ENCODE measurements around the gene KRT7. TPM values are rescaled to one million over a fixed set of nuclear protein-coding genes. Genes with fewer than 3 reads are reported as not detected.
A peak's percentile ranks its signal among the peaks of the same experiment; 100 is the strongest.

Gene KRT7
- polyA plus RNA-seq, 1 experiment, result 659 TPM

GRCh38 chr12:52203079-52203921 is 29.7 kb upstream of the KRT7 start:
- ChIA-PET POLR2A (no interaction called here), CTCF (interaction anchor here (1.8 kb wide), 1 partner anchor 10 kb away, joined by 18 read pairs; no protein-coding TSS in a partner anchor)

GRCh38 chr12:52204095-52204930 is 28.7 kb upstream of the KRT7 start:
- Histone ChIP-seq H3K27me3 (ENCODE audit: control insufficient read depth, insufficient read depth, low read length) (no peaks in the 10 kb centered on the region), H3K36me3 (ENCODE audit: control insufficient read depth, insufficient read depth, low read length) (no peaks in the 10 kb centered on the region), H3K4me3 (ENCODE audit: low read depth, low read length) (no peak overlapping the region)
- CTCF ChIA-PET, result interaction anchor here (1.3 to 1.8 kb wide), 2 partner anchors 9 to 25 kb away, joined by 4 to 18 read pairs; no protein-coding TSS in a partner anchor
- no peak for TF ChIP-seq CTCF (IDR thresholded peaks at IDR 0.05; ENCODE audit: insufficient read depth, low read depth, low read length)
- no peak for DNase-seq (ENCODE audit: low read depth)
- POLR2A ChIA-PET, result no interaction called here

More at GRCh38 chr12:52203079-52203921, 29.7 kb upstream of the KRT7 start:
- no peak overlapping the region for H3K4me3 ChIP-seq (ENCODE audit: low read depth, low read length)
- H3K36me3 ChIP-seq (ENCODE audit: control insufficient read depth, insufficient read depth, low read length), result no peaks in the 10 kb centered on the region
- no peaks in the 10 kb centered on the region for H3K27me3 ChIP-seq (ENCODE audit: control insufficient read depth, insufficient read depth, low read length)
- TF ChIP-seq CTCF (IDR thresholded peaks at IDR 0.05; ENCODE audit: insufficient read depth, low read depth, low read length), result no peak
- peak; percentile 65 for DNase-seq (ENCODE audit: low read depth)

- TF ChIP-seq CTCF (IDR thresholded peaks at IDR 0.05; ENCODE audit: insufficient read depth, low read depth, low read length), result no peak
- H3K36me3 ChIP-seq (ENCODE audit: control insufficient read depth, insufficient read depth, low read length), result no peaks in the 10 kb centered on the region
- ChIA-PET CTCF (interaction anchor here (1.3 to 4.0 kb wide), 4 partner anchors 9 to 73 kb away, joined by 4 to 15 read pairs (median 6); no protein-coding TSS in a partner anchor), POLR2A (no interaction called here)
- H3K4me3 ChIP-seq (ENCODE audit: low read depth, low read length), result no peak overlapping the region
- DNase-seq (ENCODE audit: low read depth), result no peak
- H3K27me3 ChIP-seq (ENCODE audit: control insufficient read depth, insufficient read depth, low read length), result no peaks in the 10 kb centered on the region
Observed at GRCh38 chr12:52204931-52205505, 28.0 kb upstream of the KRT7 start.

- Histone ChIP-seq H3K4me3 (ENCODE audit: low read depth, low read length) (no peak overlapping the region), H3K27me3 (ENCODE audit: control insufficient read depth, insufficient read depth, low read length) (no peaks in the 10 kb centered on the region), H3K36me3 (ENCODE audit: control insufficient read depth, insufficient read depth, low read length) (no peaks in the 10 kb centered on the region)
- POLR2A ChIA-PET, result no interaction called here
- no peak for TF ChIP-seq CTCF (IDR thresholded peaks at IDR 0.05; ENCODE audit: insufficient read depth, low read depth, low read length)
- no peak for DNase-seq (ENCODE audit: low read depth)
- CTCF ChIA-PET, result interaction anchor here (1.4 to 4.0 kb wide), 4 partner anchors 8 to 73 kb away, joined by 3 to 15 read pairs (median 6); no protein-coding TSS in a partner anchor
Observed at GRCh38 chr12:52205612-52206303, 27.3 kb upstream of the KRT7 start.

All from BJ (cell line).